ENCODE data around the gene MPST.
"Not testable (repeated sequence)": the region's sequence is repeated elsewhere in the genome, so short reads cannot be mapped to it uniquely, and the experiment has no call there.

MPST gene

GRCh38 chr22:37063431-37064420, 44.2 kb downstream of the MPST start:
- DNase-seq = no peak

DNA sequence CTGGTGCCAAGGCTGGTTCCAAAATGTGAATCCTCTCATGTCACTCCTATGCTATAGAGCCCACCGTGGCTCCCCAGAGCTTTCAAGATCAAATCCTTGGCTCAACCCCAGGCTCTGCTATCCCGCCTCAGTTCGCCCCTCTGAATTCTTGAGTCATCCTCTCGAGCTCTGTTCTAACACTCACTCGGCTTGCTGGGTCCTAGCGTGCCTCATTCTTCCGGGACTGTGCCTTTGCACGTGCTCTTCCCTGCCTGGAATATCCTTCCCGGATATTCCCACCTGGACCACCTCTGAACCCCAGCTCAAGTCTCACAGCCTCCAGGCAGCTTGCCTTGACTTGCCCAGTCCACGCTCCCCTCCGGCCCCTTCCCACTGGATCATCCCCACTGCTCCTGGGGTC, 45.0 kb downstream of the MPST start:
- no peak for DNase-seq

GRCh38 chr22:37065180-37065579, 45.6 kb downstream of the MPST start:
- no peak for DNase-seq

DNA sequence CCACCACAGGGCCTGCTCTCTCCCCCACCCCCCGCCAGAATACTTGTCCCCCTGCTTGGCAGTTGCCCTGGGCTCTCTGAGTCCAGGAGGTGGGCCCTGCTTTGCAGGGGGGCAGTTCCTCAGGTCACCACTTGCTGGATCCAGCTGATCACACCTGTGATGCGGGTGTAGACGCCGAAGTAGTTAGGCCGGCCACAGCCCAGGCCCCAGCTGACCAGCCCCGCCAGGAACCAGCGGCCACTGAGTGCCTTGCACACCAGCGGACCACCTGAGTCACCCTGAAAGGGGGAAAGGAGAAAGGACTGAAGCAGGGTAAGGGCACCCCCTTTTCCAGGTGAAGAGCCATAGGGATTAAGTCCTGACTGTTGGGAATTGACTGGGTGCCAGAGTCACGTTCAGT, 46.4 kb downstream of the MPST start:
- no peak for DNase-seq

DNA sequence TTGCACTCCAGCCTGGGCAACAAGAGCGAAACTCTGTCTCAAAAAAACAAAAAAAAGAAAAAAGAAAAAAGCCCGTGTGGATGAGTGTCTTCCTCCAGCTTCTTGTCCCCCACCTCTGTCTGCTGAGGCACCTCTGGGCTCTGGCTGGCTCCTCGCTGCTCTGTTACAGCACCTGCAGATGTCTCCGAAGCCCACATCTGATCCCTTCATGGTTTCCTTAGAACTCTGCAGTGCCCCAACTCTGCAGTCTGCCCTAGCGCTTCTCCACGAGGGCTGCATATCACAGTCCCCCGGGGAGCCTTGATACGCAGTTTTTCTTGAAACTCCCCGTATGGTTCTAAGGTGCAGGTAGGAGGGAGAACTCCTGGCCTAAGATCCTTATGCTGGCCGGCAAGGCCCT, 47.9 kb downstream of the MPST start:
- DNase-seq = no peak

GRCh38 chr22:37068859-37069258, 49.3 kb downstream of the MPST start:
- no peak for DNase-seq

DNA sequence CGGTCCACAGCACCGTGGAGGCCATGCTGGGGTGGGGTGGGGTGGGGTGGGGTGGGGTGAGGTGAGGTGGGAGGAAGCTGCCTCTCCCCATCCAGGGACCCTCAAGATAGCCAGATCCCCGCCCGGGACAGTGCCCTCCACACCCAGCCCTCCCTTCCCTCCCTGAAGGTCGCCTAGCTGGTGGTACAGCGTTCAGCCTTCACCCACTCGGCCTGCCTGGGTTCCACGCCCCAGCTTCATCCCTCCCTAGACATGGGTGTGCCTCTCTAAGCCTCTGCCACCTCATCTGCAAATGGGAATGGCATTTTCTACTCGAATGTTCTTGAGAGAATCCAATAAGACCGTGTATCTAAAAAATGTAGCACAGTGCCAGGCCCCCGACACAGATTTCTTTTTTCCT, 49.8 kb downstream of the MPST start:
- no peak for DNase-seq

GRCh38 chr22:37069719-37070118, 50.2 kb downstream of the MPST start:
- no peak for DNase-seq

DNA sequence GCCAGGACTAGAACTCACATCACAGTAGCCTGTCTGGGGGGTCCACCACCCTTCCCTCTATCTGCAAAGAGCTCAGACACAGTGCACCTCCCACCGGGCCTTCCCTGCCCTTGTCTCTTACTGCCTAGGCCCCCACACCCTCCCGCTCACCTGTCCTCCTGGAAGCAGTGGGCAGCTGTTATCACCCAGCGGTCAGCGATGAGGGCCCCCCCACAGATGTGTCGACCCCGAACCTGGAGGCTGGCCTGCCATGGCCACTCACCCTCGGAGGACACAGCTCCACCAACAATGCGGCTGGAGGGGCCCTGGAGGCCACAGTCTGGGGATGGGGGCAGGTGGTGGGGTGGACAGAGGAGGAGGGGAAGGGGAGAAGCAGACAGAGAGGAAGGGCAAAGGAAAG, 50.8 kb downstream of the MPST start:
- DNase-seq = no peak

DNA sequence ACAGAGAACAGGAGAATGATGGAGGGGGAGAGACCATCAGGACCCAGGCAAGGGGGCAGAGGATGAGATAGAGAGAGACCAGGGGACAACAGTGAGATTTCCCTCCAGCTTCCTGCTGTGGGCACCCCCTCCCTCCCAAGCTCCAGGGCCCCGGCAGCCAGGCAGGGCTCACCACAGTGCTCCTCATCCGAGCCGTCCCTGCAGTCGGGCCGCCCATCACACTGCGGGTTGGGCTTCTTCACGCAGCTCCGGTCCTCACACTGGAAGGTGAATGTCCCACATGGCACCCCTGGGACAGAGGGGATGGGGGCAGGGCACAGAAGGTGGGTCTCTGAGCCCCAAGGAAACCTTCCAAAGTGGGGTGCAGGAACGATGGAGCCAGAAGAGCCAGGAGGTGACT, 51.2 kb downstream of the MPST start:
- no peak for DNase-seq

DNA sequence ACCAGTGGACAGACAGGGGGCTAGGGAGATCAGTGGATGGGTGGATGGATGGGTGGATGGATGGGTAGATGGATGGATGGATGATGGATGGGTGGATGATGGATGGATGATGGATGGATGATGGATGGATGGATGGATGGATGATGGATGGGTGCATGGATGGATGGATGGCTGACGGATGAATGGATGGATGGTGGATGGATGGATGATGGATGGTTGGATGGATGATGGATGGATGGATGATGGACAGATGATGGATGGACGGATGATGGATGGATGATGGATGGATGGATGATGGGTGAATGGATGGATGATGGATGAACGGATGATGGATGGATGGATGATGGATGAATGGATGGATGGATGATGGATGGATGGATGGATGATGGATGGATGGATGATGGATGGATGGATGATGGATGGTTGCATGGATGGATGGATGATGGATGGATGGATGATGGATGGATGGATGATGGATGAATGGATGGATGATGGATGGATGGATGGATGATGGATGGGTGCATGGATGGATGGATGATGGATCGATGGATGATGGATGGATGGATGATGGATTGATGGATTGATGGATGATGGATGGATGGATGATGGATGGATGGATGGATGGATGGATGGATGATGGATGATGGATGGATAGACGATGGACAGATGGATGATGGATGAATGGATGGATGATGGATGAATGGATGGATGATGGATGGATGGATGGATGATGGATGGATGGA, 52.5 kb downstream of the MPST start:
- DNase-seq = not testable (repeated sequence)

- DNase-seq = no peak
These were observed 53.1 kb downstream of the MPST start for GRCh38 chr22:37072673-37073072.

- no peak for DNase-seq
These were observed 55.0 kb downstream of the MPST start for GRCh38 chr22:37074537-37074936.

- DNase-seq = no peak
These were observed 55.5 kb downstream of the MPST start for GRCh38 chr22:37075046-37075445.

DNA sequence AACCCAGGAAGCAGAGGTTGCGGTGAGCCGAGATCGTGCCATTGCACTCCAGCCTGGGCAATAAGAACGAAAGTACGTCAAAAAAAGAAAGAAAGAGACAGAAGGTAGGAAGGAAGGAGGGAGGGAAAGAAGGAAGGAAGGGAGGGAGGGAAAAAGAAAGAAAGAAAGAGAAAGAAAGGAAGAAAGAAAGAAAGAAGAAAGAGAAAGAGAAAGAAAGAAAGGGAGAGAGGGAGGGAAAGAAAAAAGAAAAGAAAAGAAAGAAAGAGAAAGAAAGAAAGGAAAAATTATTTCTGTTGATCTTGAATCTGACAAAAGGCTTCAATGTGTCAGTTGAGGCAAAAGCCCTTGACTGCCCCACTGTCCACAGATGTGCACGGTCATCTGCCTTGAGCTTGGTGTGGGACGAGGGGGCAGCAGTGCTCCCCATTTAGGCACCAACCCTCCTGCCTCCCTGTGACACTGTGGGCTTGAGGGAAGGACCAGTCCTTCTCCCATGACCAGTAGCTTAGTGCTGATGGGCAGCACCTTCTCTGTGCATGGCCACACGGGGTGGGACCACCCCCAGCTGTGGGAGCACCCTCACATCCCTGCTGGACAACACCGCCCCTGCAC, 56.4 kb downstream of the MPST start:
- no peak for DNase-seq

DNA sequence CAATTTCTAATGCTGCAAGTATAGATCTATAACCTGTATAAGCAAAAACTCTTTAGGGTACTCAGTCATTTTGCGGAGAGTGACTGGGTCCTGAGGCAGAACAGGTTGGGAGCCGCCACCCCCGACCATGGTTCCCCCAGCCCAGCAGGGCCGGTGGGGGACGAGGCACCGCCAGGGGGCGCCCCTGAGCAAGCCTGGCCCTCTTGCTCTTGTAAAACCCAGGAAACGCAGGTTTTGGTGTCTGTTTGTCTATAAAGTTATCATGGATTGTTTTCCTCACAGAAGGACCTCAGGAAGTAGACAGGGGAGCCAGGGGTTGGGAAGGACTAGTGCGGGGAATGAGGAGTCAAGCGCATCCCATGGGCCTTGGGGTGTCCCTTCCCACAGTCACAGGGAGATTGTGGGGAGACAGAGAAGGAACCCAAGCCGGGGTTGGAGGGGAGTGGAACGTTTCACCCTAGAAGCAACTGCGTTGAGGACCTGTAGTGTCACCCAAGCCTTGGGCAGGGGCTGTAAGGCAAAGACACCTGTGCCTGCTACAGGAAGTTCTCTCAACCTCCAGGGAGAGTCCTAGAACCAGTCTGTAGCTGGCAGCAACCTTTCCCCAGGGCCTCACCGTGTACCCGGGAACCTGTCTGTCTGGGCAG, 58.4 kb downstream of the MPST start:
- peak; percentile 82 for DNase-seq

DNA sequence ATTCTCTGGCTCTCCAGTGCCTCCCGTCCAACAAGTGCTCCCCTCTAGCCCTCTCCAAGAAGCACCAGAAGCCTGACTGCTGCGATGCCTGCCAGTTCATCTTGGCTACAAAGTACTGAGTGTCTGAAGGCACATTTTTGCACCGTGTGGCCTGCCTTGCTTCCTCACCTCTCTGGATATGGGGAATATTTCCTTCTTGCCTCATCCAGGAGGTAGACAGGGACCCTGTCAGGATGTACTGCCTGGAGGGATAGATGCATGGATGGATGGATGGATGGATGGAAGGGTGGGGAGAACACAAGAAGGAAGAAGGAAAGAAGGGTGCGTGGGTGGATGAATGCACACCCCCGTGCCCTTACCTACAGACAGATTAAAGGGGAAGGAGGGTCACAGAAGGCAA, 59.6 kb downstream of the MPST start:
- DNase-seq = no peak
